H9 (cell line): ENCODE results near the gene FGD5. TPM values are rescaled to one million over a fixed set of nuclear protein-coding genes. Genes with fewer than 3 reads are reported as not detected.

ENCODE experiments used
- DNase-seq: peaks from one replicate; pipeline ENCODE4 v3.0.0-alpha.2; 2017
- H2AFZ ChIP-seq: one replicate; pipeline ENCODE4 v1.6.1; 2013; ENCODE audit warnings: mild to moderate bottlenecking, low read length, control low read depth, moderate library complexity
- H2AK5ac ChIP-seq: 2 replicates; pipeline ENCODE4 v1.6.1; 2013; ENCODE audit warnings: low read length, control low read depth, mixed read lengths; ENCODE audit not compliant: insufficient read length
- H2BK120ac ChIP-seq: one replicate; pipeline ENCODE4 v1.6.1; 2013; ENCODE audit warnings: low read depth, mild to moderate bottlenecking, low read length, control low read depth, inconsistent platforms; ENCODE audit not compliant: poor library complexity, severe bottlenecking
- H2BK12ac ChIP-seq: 2 replicates; pipeline ENCODE4 v1.6.1; 2013; ENCODE audit warnings: low read length, control low read depth, mixed read lengths, low read depth; ENCODE audit not compliant: insufficient read length
- H2BK15ac ChIP-seq: 2 replicates; pipeline ENCODE4 v1.6.1; 2013; ENCODE audit warnings: low read depth, low read length, control low read depth
- H2BK20ac ChIP-seq: one replicate; pipeline ENCODE4 v1.6.1; 2013; ENCODE audit warnings: low read depth, mild to moderate bottlenecking, low read length, control low read depth, inconsistent platforms; ENCODE audit not compliant: poor library complexity, severe bottlenecking
- H2BK5ac ChIP-seq: 2 replicates; pipeline ENCODE4 v1.6.1; 2013; ENCODE audit warnings: low read length, control low read depth, mixed read lengths; ENCODE audit not compliant: insufficient read length
- H3K14ac ChIP-seq: 2 replicates; pipeline ENCODE4 v1.6.1; 2013; ENCODE audit warnings: low read length, control low read depth; ENCODE audit not compliant: insufficient read depth
- H3K18ac ChIP-seq: 2 replicates; pipeline ENCODE4 v1.6.1; 2013; ENCODE audit warnings: low read depth, mild to moderate bottlenecking, mixed read lengths, low read length, control low read depth; ENCODE audit not compliant: insufficient read length
- H3K23ac ChIP-seq: 2 replicates; pipeline ENCODE4 v1.6.1; 2013; ENCODE audit warnings: low read length, control low read depth, mixed read lengths, low read depth; ENCODE audit not compliant: insufficient read length
- H3K23me2 ChIP-seq: 2 replicates; pipeline ENCODE4 v1.6.1; 2013; ENCODE audit warnings: low read depth, mild to moderate bottlenecking, mixed read lengths, low read length, control low read depth; ENCODE audit not compliant: insufficient read length, poor library complexity, severe bottlenecking
- H3K27ac ChIP-seq: 2 replicates; pipeline ENCODE4 v1.5.1; 2013; ENCODE audit warnings: low read length, control low read depth, mixed read lengths, low read depth; ENCODE audit not compliant: insufficient read length
- H3K27me3 ChIP-seq: 2 replicates; pipeline ENCODE4 v1.6.1; 2013; ENCODE audit warnings: low read length, control low read depth, inconsistent platforms; ENCODE audit not compliant: insufficient read depth
- H3K4ac ChIP-seq: 2 replicates; pipeline ENCODE4 v1.6.1; 2013; ENCODE audit warnings: low read depth, mild to moderate bottlenecking, control low read depth, inconsistent platforms, low read length, moderate library complexity
- H3K4me1 ChIP-seq: 2 replicates; pipeline ENCODE4 v1.6.1; 2013; ENCODE audit warnings: low read length, control low read depth, inconsistent platforms; ENCODE audit not compliant: insufficient read depth
- H3K4me2 ChIP-seq: 2 replicates; pipeline ENCODE4 v1.6.1; 2013; ENCODE audit warnings: low read length, control low read depth, mixed read lengths; ENCODE audit not compliant: insufficient read length, insufficient read depth
- H3K56ac ChIP-seq: 2 replicates; pipeline ENCODE4 v1.6.1; 2013; ENCODE audit warnings: low read depth, mild to moderate bottlenecking, mixed read lengths, low read length, control low read depth; ENCODE audit not compliant: insufficient read length
- H3K79me1 ChIP-seq: 2 replicates; pipeline ENCODE4 v1.6.1; 2013; ENCODE audit warnings: low read depth, mild to moderate bottlenecking, moderate library complexity, low read length, control low read depth, inconsistent platforms; ENCODE audit not compliant: insufficient read depth, poor library complexity, severe bottlenecking
- H3K79me2 ChIP-seq: 2 replicates; pipeline ENCODE4 v1.6.1; 2013; ENCODE audit warnings: low read length, control low read depth, inconsistent platforms; ENCODE audit not compliant: insufficient read depth
- H3K9ac ChIP-seq: 2 replicates; pipeline ENCODE4 v1.6.1; 2013; ENCODE audit warnings: low read length, control low read depth, mixed read lengths; ENCODE audit not compliant: insufficient read length; ENCODE audit errors: extremely low read depth
- H3K9me3 ChIP-seq: one replicate; pipeline ENCODE4 v1.6.1; 2013; ENCODE audit warnings: low read depth, low read length, inconsistent platforms; ENCODE audit not compliant: control insufficient read depth
- H3T11ph ChIP-seq: one replicate; pipeline ENCODE4 v1.6.1; 2013; ENCODE audit warnings: mild to moderate bottlenecking, low read length, control low read depth, inconsistent platforms
- H4K20me1 ChIP-seq: one replicate; pipeline ENCODE4 v1.6.1; 2013; ENCODE audit not compliant: control insufficient read depth, insufficient read length, insufficient read depth
- H4K5ac ChIP-seq: 2 replicates; pipeline ENCODE4 v1.6.1; 2013; ENCODE audit warnings: low read depth, mild to moderate bottlenecking, mixed read lengths, low read length, control low read depth; ENCODE audit not compliant: insufficient read length
- H4K8ac ChIP-seq: replicated peaks from 2 replicates; pipeline ENCODE4 v1.6.1; 2013; ENCODE audit warnings: low read length, control low read depth, mixed read lengths, low read depth; ENCODE audit not compliant: insufficient read length
- H4K91ac ChIP-seq: 2 replicates; pipeline ENCODE4 v1.6.1; 2013; ENCODE audit warnings: low read depth, mild to moderate bottlenecking, moderate library complexity, mixed read lengths, low read length, control low read depth; ENCODE audit not compliant: insufficient read length
- H3K27ac Mint-ChIP-seq, 3 experiments: 2 replicates in 2 of 3; 3 replicates in 1 of 3; pipeline ENCODE4 v1.8.0; 2020 to 2021; ENCODE audit warnings: mixed read lengths in 3 of 3, mild to moderate bottlenecking in 1 of 3, moderate library complexity in 1 of 3
- H3K27me3 Mint-ChIP-seq: 2 replicates; pipeline ENCODE4 v1.8.0; 2021; ENCODE audit warnings: low read depth, mild to moderate bottlenecking, moderate library complexity, mixed read lengths
- H3K36me3 Mint-ChIP-seq, 3 experiments: 2 replicates in 2 of 3; 3 replicates in 1 of 3; pipeline ENCODE4 v1.8.0; 2020 to 2021; ENCODE audit warnings: low read depth in 3 of 3, mixed read lengths in 3 of 3; ENCODE audit not compliant: insufficient read depth in 1 of 3
- H3K4me1 Mint-ChIP-seq, 2 experiments: 2 replicates each; pipeline ENCODE4 v1.8.0; 2020; ENCODE audit warnings: mixed read lengths in 2 of 2
- H3K4me3 Mint-ChIP-seq, 2 experiments: 2 replicates in 1 of 2; 3 replicates in 1 of 2; pipeline ENCODE4 v1.8.0; 2020 to 2021; ENCODE audit warnings: mild to moderate bottlenecking in 2 of 2, mixed read lengths in 2 of 2, moderate library complexity in 1 of 2
- H3K9me3 Mint-ChIP-seq, 2 experiments: 2 replicates in 1 of 2; 3 replicates in 1 of 2; pipeline ENCODE4 v1.8.0; 2020; ENCODE audit warnings: mild to moderate bottlenecking in 2 of 2, mixed read lengths in 2 of 2, moderate library complexity in 1 of 2
- WGBS: extraction: QIAGEN DNeasy Blood & Tissue Kit; methylation state at CpG from one replicate; pipeline ENCODE4 v1.1.7; 2013; ENCODE audit warnings: missing lambda C conversion rate, low lambda C conversion rate, mixed read lengths; ENCODE audit not compliant: insufficient read length; ENCODE audit errors: extremely low coverage; 5-methylcytosine and 5-hydroxymethylcytosine counted together
- total RNA-seq: library from RNA; stranded (reverse); gene quantifications from 2 replicates; pipeline ENCODE4 v1.2.1, GENCODE V29; 2021
- TF ChIP-seq, protein P1 (sequence below): fragments of 200-600 bp; sonication (generic); conservative IDR thresholded peaks from 3 replicates; pipeline ENCODE4 v1.8.0; 2021; ENCODE audit warnings: antibody characterized with exemption, mild to moderate bottlenecking

FGD5 gene
- total RNA-seq, 1 experiment from 2014 or later: 7.8 TPM

DNA sequence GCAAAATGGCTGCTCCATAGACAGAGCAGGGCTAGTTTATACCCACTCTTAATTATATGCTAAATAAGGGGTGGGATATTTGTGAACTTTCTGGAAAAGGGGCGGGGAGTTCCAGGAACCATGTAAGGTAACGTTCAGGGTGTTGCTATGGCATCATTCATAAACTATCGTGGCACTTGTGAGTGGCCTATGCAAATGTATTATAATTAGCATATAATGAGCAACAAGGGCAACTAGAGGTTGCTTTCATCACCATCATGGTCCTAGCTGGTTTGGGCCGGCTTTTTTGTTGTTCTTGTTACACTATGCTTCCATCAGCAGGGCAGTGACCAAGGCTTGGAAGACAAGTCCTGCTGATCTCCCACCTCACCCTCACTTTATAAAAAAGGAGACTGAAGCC, 43.2 kb upstream of the FGD5 start:
- Histone ChIP-seq H2BK5ac (no peak overlapping the region), H3K4ac (no peak overlapping the region), H3K79me2 (no peaks in the 10 kb centered on the region), H3K9me3 (no peaks in the 10 kb centered on the region), H3K79me1 (no peaks in the 10 kb centered on the region), H2BK12ac (no peak overlapping the region), H2AFZ (no peak overlapping the region), H3K23me2 (no peaks in the 10 kb centered on the region), H3K27ac (no peak overlapping the region), H3K4me2 (no peak overlapping the region), H4K5ac (no peak overlapping the region), H4K20me1 (no peaks in the 10 kb centered on the region), H2BK15ac (no peak overlapping the region), H3K9ac (no peak overlapping the region), H3K14ac (no peak overlapping the region), H2BK120ac (no peak overlapping the region), H2BK20ac (no peak overlapping the region), H4K91ac (no peak overlapping the region), H4K8ac (no peak overlapping the region), H3K23ac (no peak overlapping the region), H3K18ac (no peak overlapping the region), H3K56ac (no peak overlapping the region), H3K27me3 (no peaks in the 10 kb centered on the region), H3T11ph (no peak overlapping the region), H2AK5ac (no peak overlapping the region), H3K4me1 (no peaks in the 10 kb centered on the region)
- no peaks in the 10 kb centered on the region for H3K27me3 Mint-ChIP-seq
- TF ChIP-seq, protein P1, sequence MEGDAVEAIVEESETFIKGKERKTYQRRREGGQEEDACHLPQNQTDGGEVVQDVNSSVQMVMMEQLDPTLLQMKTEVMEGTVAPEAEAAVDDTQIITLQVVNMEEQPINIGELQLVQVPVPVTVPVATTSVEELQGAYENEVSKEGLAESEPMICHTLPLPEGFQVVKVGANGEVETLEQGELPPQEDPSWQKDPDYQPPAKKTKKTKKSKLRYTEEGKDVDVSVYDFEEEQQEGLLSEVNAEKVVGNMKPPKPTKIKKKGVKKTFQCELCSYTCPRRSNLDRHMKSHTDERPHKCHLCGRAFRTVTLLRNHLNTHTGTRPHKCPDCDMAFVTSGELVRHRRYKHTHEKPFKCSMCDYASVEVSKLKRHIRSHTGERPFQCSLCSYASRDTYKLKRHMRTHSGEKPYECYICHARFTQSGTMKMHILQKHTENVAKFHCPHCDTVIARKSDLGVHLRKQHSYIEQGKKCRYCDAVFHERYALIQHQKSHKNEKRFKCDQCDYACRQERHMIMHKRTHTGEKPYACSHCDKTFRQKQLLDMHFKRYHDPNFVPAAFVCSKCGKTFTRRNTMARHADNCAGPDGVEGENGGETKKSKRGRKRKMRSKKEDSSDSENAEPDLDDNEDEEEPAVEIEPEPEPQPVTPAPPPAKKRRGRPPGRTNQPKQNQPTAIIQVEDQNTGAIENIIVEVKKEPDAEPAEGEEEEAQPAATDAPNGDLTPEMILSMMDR: no peak
- H3K9me3 Mint-ChIP-seq: peaks cover 6 to 12% of the 10 kb centered on the region in 2 experiments; a peak in 4 of 5 replicates
- peaks cover 3 to 22% of the 10 kb centered on the region in 2 experiments for H3K4me1 Mint-ChIP-seq
- peaks cover 0 to 6% (median 0%) of the 10 kb centered on the region in 3 experiments; a peak in 1 of 7 replicates for H3K36me3 Mint-ChIP-seq
- no peak overlapping the region for H3K4me3 Mint-ChIP-seq
- H3K27ac Mint-ChIP-seq: no peak overlapping the region
- WGBS: no CpG with 5 or more reads among the region's 4 CpGs
- no peak for DNase-seq
